KOPT-K1 (cell line): ENCODE results near the gene PRSS58.

Source experiments
- H3K27ac ChIP-seq: fragments of 200-600 bp; sonication (generic); 2 replicates; pipeline ENCODE4 v1.5.1; 2016; ENCODE audit warnings: antibody characterized with exemption, mild to moderate bottlenecking, low read depth, low read length; ENCODE audit not compliant: poor library complexity, severe bottlenecking
- H3K36me3 ChIP-seq: fragments of 200-600 bp; sonication (generic); 2 replicates; pipeline ENCODE4 v1.5.1; 2017; ENCODE audit warnings: antibody characterized with exemption, mild to moderate bottlenecking, low read length, moderate library complexity; ENCODE audit not compliant: insufficient read depth
- H3K9me3 ChIP-seq: fragments of 200-600 bp; sonication (generic); 2 replicates; pipeline ENCODE4 v1.5.1; 2017; ENCODE audit warnings: antibody characterized with exemption, low read length, mild to moderate bottlenecking; ENCODE audit not compliant: insufficient read depth, poor library complexity, severe bottlenecking

The PRSS58 gene

GRCh38 chr7:142249918-142250317 lies 7.9 kb downstream of the PRSS58 start:
- Histone ChIP-seq H3K9me3 (no peaks in the 10 kb centered on the region), H3K27ac (no peak overlapping the region), H3K36me3 (no peaks in the 10 kb centered on the region)

GRCh38 chr7:142248166-142249160 lies 9.4 kb downstream of the PRSS58 start:
- H3K27ac ChIP-seq: no peak overlapping the region
- no peaks in the 10 kb centered on the region for H3K36me3 ChIP-seq
- no peaks in the 10 kb centered on the region for H3K9me3 ChIP-seq

- H3K27ac ChIP-seq: no peak overlapping the region
- no peaks in the 10 kb centered on the region for H3K9me3 ChIP-seq
These were observed 14.0 kb downstream of the PRSS58 start for GRCh38 chr7:142243823-142244222.

GRCh38 chr7:142240546-142240945 lies 17.3 kb downstream of the PRSS58 start:
- Histone ChIP-seq H3K9me3 (no peaks in the 10 kb centered on the region), H3K36me3 (no peaks in the 10 kb centered on the region), H3K27ac (no peak overlapping the region)

More at GRCh38 chr7:142243823-142244222, 14.0 kb downstream of the PRSS58 start:
- H3K36me3 ChIP-seq: no peaks in the 10 kb centered on the region

- Histone ChIP-seq H3K9me3 (no peaks in the 10 kb centered on the region), H3K27ac (no peak overlapping the region), H3K36me3 (no peaks in the 10 kb centered on the region)
These were observed 26.1 kb downstream of the PRSS58 start for GRCh38 chr7:142231716-142232115.

GRCh38 chr7:142228537-142229104 lies 29.2 kb downstream of the PRSS58 start:
- no peak overlapping the region for H3K27ac ChIP-seq
- no peaks in the 10 kb centered on the region for H3K36me3 ChIP-seq
- H3K9me3 ChIP-seq: no peaks in the 10 kb centered on the region
